Adrenal gland (tissue), 12 donors: Measurements from ENCODE around the gene METRNL. TPM values are rescaled to one million over a fixed set of nuclear protein-coding genes. Genes with fewer than 3 reads are reported as not detected.
"Not testable (repeated sequence)": the region's sequence is repeated elsewhere in the genome, so short reads cannot be mapped to it uniquely, and the experiment has no call there.

ENCODE experiments used
- DNase-seq, 7 donors: peaks; one replicate each; pipeline ENCODE4 v3.0.0-alpha.2; 2019 to 2020
- H3K27ac ChIP-seq, 5 donors: fragments of 200-600 bp; sonication (generic) in 4 of 5; 1 replicate in 3 of 5; 2 replicates in 2 of 5; pipeline versions ENCODE4 v1.5.1 to v1.8.0; 2016 to 2020; ENCODE audit warnings: mild to moderate bottlenecking in 1 of 5
- H3K27me3 ChIP-seq: fragments of 200-600 bp; 2 replicates; pipeline ENCODE4 v1.8.0; 2021
- H3K36me3 ChIP-seq, 2 donors: fragments of 200-600 bp; replicated peaks in 1 of 2; 1 replicate in 1 of 2; 2 replicates in 1 of 2; pipeline versions ENCODE4 v1.5.1 to v1.8.0; 2018 to 2022
- H3K4me1 ChIP-seq, 2 donors: fragments of 200-600 bp; replicated peaks in 1 of 2; 1 replicate in 1 of 2; 2 replicates in 1 of 2; pipeline versions ENCODE4 v1.5.1 to v1.8.0; 2018 to 2021
- H3K4me3 ChIP-seq, 4 donors: fragments of 200-600 bp; sonication (generic) in 3 of 4; one replicate each; pipeline ENCODE4 v1.5.1; 2016 to 2018
- H3K9me3 ChIP-seq, 3 donors: fragments of 200-600 bp; sonication (generic) in 1 of 3; replicated peaks in 1 of 3; 1 replicate in 2 of 3; 2 replicates in 1 of 3; pipeline versions ENCODE4 v1.5.1 to v1.8.0; 2016 to 2021
- CTCF ChIP-seq, 6 experiments: fragments of 450-650 bp in 4 of 6; fragments of 200-600 bp in 2 of 6; sonication (generic) in 1 of 6; IDR thresholded peaks; 1 replicate in 5 of 6; 2 replicates in 1 of 6; pipeline versions ENCODE4 v1.5.1 to v1.8.0; 2016 to 2021; ENCODE audit warnings: antibody characterized with exemption in 6 of 6, mild to moderate bottlenecking in 2 of 6, moderate library complexity in 1 of 6
- POLR2A ChIP-seq, 2 donors: fragments of 450-650 bp; IDR thresholded peaks; one replicate each; pipeline ENCODE4 v1.6.1; 2017; ENCODE audit warnings: antibody characterized with exemption in 2 of 2, mild to moderate bottlenecking in 2 of 2, moderate library complexity in 1 of 2
- WGBS, 4 donors: extraction: QIAGEN DNeasy Blood & Tissue Kit in 2 of 4; methylation state at CpG; one replicate each; pipeline versions ENCODE4 v1.1.5 to v1.1.7; 2013 to 2017; 5-methylcytosine and 5-hydroxymethylcytosine counted together
- intact Hi-C, 2 donors: fragments of 100-400 bp; cut with DNase I; formaldehyde crosslinking; loops; one replicate each; pipeline versions ENCODE4 v1.14.1 to v1.15.0; 2022 to 2023
- polyA plus RNA-seq, 3 donors: library from polyadenylated mRNA; stranded (reverse); fragments of 200-250 nt in 2 of 3; fragments of 350-450 nt in 1 of 3; fragmentation: Illumina TruSeq in 1 of 3; extraction: RNeasy Lipid Tissue Mini Kit (QIAGEN cat#74804) in 1 of 3; gene quantifications; one replicate each; pipeline ENCODE4 v1.2.3, GENCODE V29; 2013 to 2014
- total RNA-seq, 9 donors: library from RNA; depleted of rRNA in 4 of 9; stranded (reverse); fragments of >200 nt in 4 of 9; fragments of 120-200 nt in 1 of 9; fragmentation: NEBNext Ultra II Directional in 1 of 9; extraction: Animal tissue kit (Norgen Biotek cat#: 25700) in 1 of 9; gene quantifications; one replicate each; pipeline versions ENCODE4 v1.1.0 to v1.2.4, GENCODE V29; 2013 to 2023
- donor health status: healthy with polysubstance abuse.
- donor health status: Bipolar disorder and iron deficiency.
- donor health status: DM: yes; HTN: yes; CAD: no.
- donor health status: DM: no; HTN: no; CAD: no.
- donor health status: DM: no; HTN: no; CAD: no.
- donor health status: DM: yes; HTN: yes; CAD: no.

The METRNL gene
- total and polyA plus RNA-seq, 12 donors, result 1.9 to 72.7 (median 25.9) TPM

DNA sequence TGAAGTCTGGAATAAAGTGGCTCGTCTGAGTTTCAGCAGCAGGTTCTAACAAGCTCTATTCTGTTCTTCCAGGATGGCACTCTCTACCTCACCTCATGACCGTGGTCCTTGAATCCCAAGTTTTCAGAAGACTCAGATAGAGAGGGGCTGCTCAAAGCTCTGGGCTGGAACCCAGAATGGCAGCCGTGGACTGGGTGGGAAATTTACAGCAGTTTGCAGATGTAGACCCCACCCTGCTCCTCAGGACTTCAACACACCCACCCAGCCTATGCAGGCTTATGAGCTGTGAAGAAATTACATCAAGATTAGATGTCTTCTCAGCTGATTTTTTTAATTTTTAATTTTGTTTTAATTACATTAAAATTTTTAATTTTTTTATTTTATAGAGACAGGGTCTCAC lies 59.4 kb downstream of the METRNL start:
- Histone ChIP-seq H3K36me3 (no peaks in the 10 kb centered on the region), H3K4me3 (no peak overlapping the region), H3K9me3 (no peaks in the 10 kb centered on the region), H3K4me1 (no peaks in the 10 kb centered on the region), H3K27ac (no peak overlapping the region), H3K27me3 (no peaks in the 10 kb centered on the region)
- intact Hi-C loops, result no loop called here
- DNase-seq, result peak in 3 of 7 donors; percentile 1 to 7 (median 3)
- 63 to 77% (median 75%) methylated on average over 3 of the region's 3 CpGs for WGBS, 4 donors
- TF ChIP-seq POLR2A (IDR thresholded peaks at IDR 0.05) (no peak), CTCF (IDR thresholded peaks at IDR 0.05) (no peak)

DNA sequence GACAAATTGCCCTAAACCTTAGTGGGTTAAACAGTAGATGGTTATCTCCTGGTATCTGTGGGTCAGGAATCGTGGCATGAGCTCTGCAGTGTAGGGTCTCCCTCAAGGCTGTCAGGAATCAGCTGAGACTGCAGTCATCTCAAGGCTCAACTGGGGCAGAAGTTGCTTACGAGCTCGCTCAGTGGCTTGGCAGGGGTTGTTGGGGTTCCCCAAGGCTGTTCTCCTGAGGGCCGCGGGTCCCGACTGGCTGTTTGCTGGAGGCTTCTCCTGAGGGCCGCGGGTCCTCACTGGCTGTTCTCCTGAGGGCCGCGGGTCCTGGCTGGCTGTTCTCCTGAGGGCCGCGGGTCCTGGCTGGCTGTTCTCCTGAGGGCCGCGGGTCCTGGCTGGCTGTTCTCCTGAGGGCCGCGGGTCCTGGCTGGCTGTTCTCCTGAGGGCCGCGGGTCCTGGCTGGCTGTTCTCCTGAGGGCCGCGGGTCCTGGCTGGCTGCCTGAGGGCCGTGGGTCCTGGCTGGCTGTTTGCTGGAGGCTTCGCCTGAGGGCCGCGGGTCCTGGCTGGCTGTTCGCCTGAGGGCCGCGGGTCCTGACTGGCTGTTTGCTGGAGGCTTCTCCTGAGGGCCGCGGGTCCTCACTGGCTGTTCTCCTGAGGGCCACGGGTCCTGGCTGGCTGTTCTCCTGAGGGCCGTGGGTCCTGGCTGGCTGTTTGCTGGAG lies 60.3 kb downstream of the METRNL start:
- peak in 3 of 7 donors; percentile 8 to 25 (median 14) for DNase-seq

DNA sequence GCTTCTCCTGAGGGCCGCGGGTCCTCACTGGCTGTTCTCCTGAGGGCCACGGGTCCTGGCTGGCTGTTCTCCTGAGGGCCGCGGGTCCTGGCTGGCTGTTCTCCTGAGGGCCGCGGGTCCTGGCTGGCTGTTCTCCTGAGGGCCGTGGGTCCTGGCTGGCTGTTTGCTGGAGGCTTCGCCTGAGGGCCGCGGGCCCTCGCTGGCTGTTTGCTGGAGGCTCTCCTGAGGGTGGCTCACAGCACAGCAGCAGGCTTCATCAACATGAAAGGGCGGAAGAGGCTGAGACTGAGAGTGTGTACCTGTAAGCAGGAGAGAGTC lies 60.8 kb downstream of the METRNL start:
- H3K27ac ChIP-seq, H3K27me3 ChIP-seq, H3K4me1 ChIP-seq, intact Hi-C loops, H3K4me3 ChIP-seq, H3K36me3 ChIP-seq, H3K9me3 ChIP-seq: not testable (repeated sequence)
- DNase-seq, result peak in 1 of 7 donors; percentile 6
- WGBS, 4 donors, result 92 to 95% (median 94%) methylated on average over 6 to 13 of the region's 13 CpGs

More for the DNA sequence above, 60.3 kb downstream of the METRNL start:
- H3K27ac ChIP-seq, intact Hi-C loops, H3K27me3 ChIP-seq, H3K9me3 ChIP-seq, H3K4me3 ChIP-seq, H3K4me1 ChIP-seq, H3K36me3 ChIP-seq: not testable (repeated sequence)
- WGBS, 4 donors, result 67 to 86% (median 79%) methylated on average over 2 to 25 of the region's 31 CpGs

DNA sequence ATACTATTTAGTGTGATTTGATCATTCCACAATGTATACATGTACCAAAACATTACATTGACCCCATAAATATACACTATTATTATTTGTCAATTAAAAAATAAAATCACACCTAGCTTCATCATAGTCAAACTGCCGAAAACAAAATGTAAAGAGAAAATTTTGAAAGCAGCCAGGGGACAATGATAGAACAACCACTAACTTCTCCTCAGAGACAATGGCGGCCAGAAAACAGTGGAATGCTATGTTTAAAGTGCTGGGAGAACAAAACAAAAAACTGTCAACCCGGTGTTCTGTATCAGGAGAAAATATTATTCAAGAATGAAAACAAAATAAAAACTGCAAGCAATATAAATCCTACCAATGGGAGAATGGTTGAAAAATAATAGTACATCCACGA lies 63.2 kb downstream of the METRNL start:
- intact Hi-C loops, result no loop called here
- Histone ChIP-seq H3K9me3 (no peaks in the 10 kb centered on the region), H3K27me3 (no peaks in the 10 kb centered on the region), H3K27ac (no peak overlapping the region), H3K4me1 (no peaks in the 10 kb centered on the region), H3K4me3 (no peak overlapping the region), H3K36me3 (no peaks in the 10 kb centered on the region)
- TF ChIP-seq POLR2A (IDR thresholded peaks at IDR 0.05) (no peak), CTCF (IDR thresholded peaks at IDR 0.05) (no peak)
- 83 to 91% (median 90%) methylated on average over 4 of the region's 4 CpGs for WGBS, 4 donors
- DNase-seq, result no peak

GRCh38 chr17:83143817-83144231 lies 64.4 kb downstream of the METRNL start:
- Histone ChIP-seq H3K27ac (no peak overlapping the region), H3K27me3 (no peaks in the 10 kb centered on the region), H3K4me1 (no peaks in the 10 kb centered on the region), H3K4me3 (no peak overlapping the region), H3K9me3 (no peaks in the 10 kb centered on the region), H3K36me3 (no peaks in the 10 kb centered on the region)
- WGBS, 4 donors, result 83 to 87% (median 86%) methylated on average over 10 of the region's 10 CpGs
- TF ChIP-seq CTCF (IDR thresholded peaks at IDR 0.05), result no peak
- TF ChIP-seq POLR2A (IDR thresholded peaks at IDR 0.05), result no peak
- DNase-seq, result peak in 1 of 7 donors; percentile 9
- intact Hi-C loops, result no loop called here

Other genes starting within 250 kb of the METRNL start
- gene ZNF750, start 239.6 kb upstream of the METRNL start, total RNA-seq, result under 1 TPM in 2 of 9 donors, not detected in 7; 0.07 to 0.14 TPM
- gene ZNF750, start 239.6 kb upstream of the METRNL start, polyA plus RNA-seq, result under 1 TPM in 2 of 3 donors, not detected in 1; 0.08 to 0.20 TPM